NT2/D1 (cell line): ENCODE results near the gene ACBD5.

Experiments
- SUZ12 ChIP-seq: IDR thresholded peaks from 2 replicates; pipeline ENCODE4 v1.6.1; 2011; ENCODE audit not compliant: insufficient read length, insufficient read depth; ENCODE audit errors: extremely low read depth
- YY1 ChIP-seq: IDR thresholded peaks from 2 replicates; pipeline ENCODE4 v1.6.1; 2011; ENCODE audit not compliant: insufficient read length, insufficient read depth
- ZNF274 ChIP-seq: IDR thresholded peaks from 2 replicates; pipeline ENCODE4 v1.6.1; 2011; ENCODE audit warnings: mild to moderate bottlenecking, low read depth, low read length

GRCh38 chr10:27157150-27157549 lies 83.4 kb downstream of the ACBD5 start:
- no peak for TF ChIP-seq YY1
- TF ChIP-seq ZNF274, result no peak
- TF ChIP-seq SUZ12, result no peak
